Adrenal gland (tissue), 5 donors: ENCODE results near the gene BLZF1.
"Not testable (repeated sequence)": the region's sequence is repeated elsewhere in the genome, so short reads cannot be mapped to it uniquely, and the experiment has no call there.

Experiments used
- CTCF ChIP-seq, 6 experiments: fragments of 450-650 bp in 4 of 6; fragments of 200-600 bp in 2 of 6; sonication (generic) in 1 of 6; IDR thresholded peaks; 1 replicate in 5 of 6; 2 replicates in 1 of 6; pipeline versions ENCODE4 v1.5.1 to v1.8.0; 2016 to 2021; ENCODE audit warnings: antibody characterized with exemption in 6 of 6, mild to moderate bottlenecking in 2 of 6, moderate library complexity in 1 of 6
- POLR2A ChIP-seq, 2 donors: fragments of 450-650 bp; IDR thresholded peaks; one replicate each; pipeline ENCODE4 v1.6.1; 2017; ENCODE audit warnings: antibody characterized with exemption in 2 of 2, mild to moderate bottlenecking in 2 of 2, moderate library complexity in 1 of 2
- donor health status: DM: no; HTN: no; CAD: no.

GRCh38 chr1:169334727-169335126 is 33.3 kb upstream of the BLZF1 start:
- TF ChIP-seq CTCF, POLR2A (IDR thresholded peaks at IDR 0.05): not testable (repeated sequence)
